Measurements from ENCODE around the gene EFCC1.

The EFCC1 gene

GRCh38 chr3:128994581-128995546 lies 6.2 kb upstream of the EFCC1 start:
- peak in 1 of 3 donors; percentile 34 for DNase-seq
- Histone ChIP-seq H3K27me3 (replicated peaks in 2 of 5; ENCODE audit: control insufficient read depth in 4 of 5, insufficient read depth in 5 of 5, low read length in 4 of 5) (no peaks in the 10 kb centered on the region), H3K9me3 (ENCODE audit: control extremely low read depth in 1 of 5, control insufficient read depth in 4 of 5, insufficient read depth in 2 of 5, low read depth in 1 of 5, low read length in 4 of 5) (no peaks in the 10 kb centered on the region), H3K27ac (ENCODE audit: insufficient read depth in 1 of 2, low read depth in 1 of 2, low read length in 2 of 2, poor library complexity in 1 of 2, severe bottlenecking in 2 of 2) (no peak overlapping the region), H3K36me3 (ENCODE audit: control insufficient read depth in 4 of 4, insufficient read depth in 4 of 4, low read length in 3 of 4) (no peaks in the 10 kb centered on the region), H3K4me3 (ENCODE audit: control insufficient read depth in 1 of 7, extremely low read depth in 1 of 7, insufficient read depth in 4 of 7, low read depth in 2 of 7, low read length in 6 of 7) (peak overlapping the region in 4 of 7 experiments; percentile 12 to 76 (median 46)), H3K4me1 (ENCODE audit: control extremely low read depth in 1 of 4, control insufficient read depth in 4 of 4, insufficient read depth in 4 of 4, low read length in 3 of 4) (peaks cover 17 to 63% (median 51%) of the 10 kb centered on the region in 4 experiments)
- CTCF ChIA-PET: interaction anchor here (1.1 to 16.5 kb wide), 9 partner anchors 9 to 251 kb away, joined by 3 to 195 read pairs (median 5); no protein-coding TSS in a partner anchor
- WGBS (ENCODE audit: insufficient coverage): 85% methylated on average over 19 of the region's 19 CpGs
- POLR2A ChIA-PET: no interaction called here

DNA sequence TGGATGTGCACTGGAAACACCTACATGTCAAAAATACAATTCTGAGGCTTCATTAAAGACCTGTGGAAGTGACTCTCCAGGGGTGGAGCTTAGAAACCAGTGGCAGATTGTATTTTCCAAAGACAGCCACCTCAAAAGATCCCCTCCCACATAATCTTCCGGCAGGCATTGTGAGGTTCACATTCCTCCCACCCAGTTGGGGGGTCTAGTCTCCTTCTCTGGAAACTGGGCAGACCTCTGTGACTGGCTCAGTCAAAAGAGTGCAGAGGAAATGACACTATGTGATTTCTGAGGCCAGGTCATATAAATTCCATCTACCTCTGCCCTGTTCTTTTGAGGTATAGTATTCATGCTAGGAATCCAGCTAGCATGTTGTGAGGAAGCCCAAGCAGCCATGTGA lies 5.4 kb upstream of the EFCC1 start:
- no peaks in the 10 kb centered on the region for H3K9me3 ChIP-seq (ENCODE audit: control extremely low read depth in 1 of 5, control insufficient read depth in 4 of 5, insufficient read depth in 2 of 5, low read depth in 1 of 5, low read length in 4 of 5)
- H3K27me3 ChIP-seq (replicated peaks in 2 of 5; ENCODE audit: control insufficient read depth in 4 of 5, insufficient read depth in 5 of 5, low read length in 4 of 5): no peaks in the 10 kb centered on the region
- H3K4me3 ChIP-seq (ENCODE audit: control insufficient read depth in 1 of 7, extremely low read depth in 1 of 7, insufficient read depth in 4 of 7, low read depth in 2 of 7, low read length in 6 of 7): no peak overlapping the region
- H3K36me3 ChIP-seq (ENCODE audit: control insufficient read depth in 4 of 4, insufficient read depth in 4 of 4, low read length in 3 of 4): no peaks in the 10 kb centered on the region
- no peak overlapping the region for H3K27ac ChIP-seq (ENCODE audit: insufficient read depth in 1 of 2, low read depth in 1 of 2, low read length in 2 of 2, poor library complexity in 1 of 2, severe bottlenecking in 2 of 2)
- WGBS (ENCODE audit: insufficient coverage): 86% methylated on average over 1 of the region's 1 CpG
- no peak for DNase-seq
- ChIA-PET POLR2A (no interaction called here), CTCF (interaction anchor here (1.3 to 16.5 kb wide), 6 partner anchors 8 to 58 kb away, joined by 4 to 195 read pairs (median 11); no protein-coding TSS in a partner anchor)
- H3K4me1 ChIP-seq (ENCODE audit: control extremely low read depth in 1 of 4, control insufficient read depth in 4 of 4, insufficient read depth in 4 of 4, low read length in 3 of 4): peaks cover 17 to 71% (median 55%) of the 10 kb centered on the region in 4 experiments

DNA sequence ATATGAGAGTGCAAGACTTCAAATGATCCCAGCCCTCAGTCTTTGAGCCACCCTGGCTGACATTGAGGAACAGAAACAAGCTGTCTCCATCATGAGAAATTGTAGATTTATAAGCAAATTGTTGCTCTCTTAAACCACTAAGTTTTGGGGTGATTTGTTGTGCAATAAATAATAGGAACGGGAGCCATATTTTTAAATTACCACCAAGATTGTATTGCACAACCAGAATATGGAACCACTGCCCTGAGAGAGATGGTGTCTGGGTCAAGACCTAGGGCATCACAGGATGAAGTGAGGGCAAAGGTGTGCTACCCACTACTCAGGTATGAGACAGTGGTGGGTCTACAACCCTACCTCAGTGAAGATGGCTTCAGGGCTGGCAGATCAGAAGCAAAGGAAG lies 4.9 kb upstream of the EFCC1 start:
- H3K4me3 ChIP-seq (ENCODE audit: control insufficient read depth in 1 of 7, extremely low read depth in 1 of 7, insufficient read depth in 4 of 7, low read depth in 2 of 7, low read length in 6 of 7): no peak overlapping the region
- no peak for DNase-seq
- no peaks in the 10 kb centered on the region for H3K27me3 ChIP-seq (replicated peaks in 2 of 5; ENCODE audit: control insufficient read depth in 4 of 5, insufficient read depth in 5 of 5, low read length in 4 of 5)
- POLR2A ChIA-PET: no interaction called here
- WGBS (ENCODE audit: insufficient coverage): no CpG with 5 or more reads among the region's 1 CpG
- H3K36me3 ChIP-seq (ENCODE audit: control insufficient read depth in 4 of 4, insufficient read depth in 4 of 4, low read length in 3 of 4): no peaks in the 10 kb centered on the region
- no peaks in the 10 kb centered on the region for H3K9me3 ChIP-seq (ENCODE audit: control extremely low read depth in 1 of 5, control insufficient read depth in 4 of 5, insufficient read depth in 2 of 5, low read depth in 1 of 5, low read length in 4 of 5)
- CTCF ChIA-PET: interaction anchor here (1.2 to 16.5 kb wide), 6 partner anchors 8 to 57 kb away, joined by 3 to 195 read pairs (median 6); no protein-coding TSS in a partner anchor
- no peak overlapping the region for H3K27ac ChIP-seq (ENCODE audit: insufficient read depth in 1 of 2, low read depth in 1 of 2, low read length in 2 of 2, poor library complexity in 1 of 2, severe bottlenecking in 2 of 2)
- H3K4me1 ChIP-seq (ENCODE audit: control extremely low read depth in 1 of 4, control insufficient read depth in 4 of 4, insufficient read depth in 4 of 4, low read length in 3 of 4): peaks cover 17 to 76% (median 60%) of the 10 kb centered on the region in 4 experiments

DNA sequence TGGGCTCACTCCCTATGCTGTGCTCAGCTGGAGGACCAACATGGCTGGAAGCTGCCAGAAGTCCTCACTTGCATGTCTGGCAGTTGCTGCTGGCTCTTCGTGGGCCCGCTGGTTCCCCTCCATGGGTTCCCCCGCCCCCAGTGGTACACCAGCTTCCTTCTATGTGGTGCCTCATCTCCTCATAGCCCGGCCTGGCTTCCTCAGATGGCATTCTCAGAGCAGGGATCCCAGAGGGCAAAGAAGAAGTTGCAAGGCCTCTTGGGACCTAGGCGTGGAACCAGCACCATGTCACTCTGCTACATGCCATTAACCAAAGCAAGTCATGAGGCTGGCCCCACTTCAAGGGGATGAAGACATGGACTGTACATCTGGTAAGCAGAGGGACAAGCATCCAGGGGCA lies 4.4 kb upstream of the EFCC1 start:
- CTCF ChIA-PET: interaction anchor here (0.8 to 16.5 kb wide), 4 partner anchors 9 to 57 kb away, joined by 3 to 195 read pairs (median 6); no protein-coding TSS in a partner anchor
- Histone ChIP-seq H3K4me1 (ENCODE audit: control extremely low read depth in 1 of 4, control insufficient read depth in 4 of 4, insufficient read depth in 4 of 4, low read length in 3 of 4) (peaks cover 17 to 79% (median 63%) of the 10 kb centered on the region in 4 experiments), H3K9me3 (ENCODE audit: control extremely low read depth in 1 of 5, control insufficient read depth in 4 of 5, insufficient read depth in 2 of 5, low read depth in 1 of 5, low read length in 4 of 5) (no peaks in the 10 kb centered on the region), H3K27ac (ENCODE audit: insufficient read depth in 1 of 2, low read depth in 1 of 2, low read length in 2 of 2, poor library complexity in 1 of 2, severe bottlenecking in 2 of 2) (no peak overlapping the region), H3K36me3 (ENCODE audit: control insufficient read depth in 4 of 4, insufficient read depth in 4 of 4, low read length in 3 of 4) (no peaks in the 10 kb centered on the region), H3K4me3 (ENCODE audit: control insufficient read depth in 1 of 7, extremely low read depth in 1 of 7, insufficient read depth in 4 of 7, low read depth in 2 of 7, low read length in 6 of 7) (no peak overlapping the region), H3K27me3 (replicated peaks in 2 of 5; ENCODE audit: control insufficient read depth in 4 of 5, insufficient read depth in 5 of 5, low read length in 4 of 5) (no peaks in the 10 kb centered on the region)
- 40% methylated on average over 4 of the region's 5 CpGs for WGBS (ENCODE audit: insufficient coverage)
- POLR2A ChIA-PET: no interaction called here
- DNase-seq: peak in 2 of 3 donors; percentile 56 to 57

DNA sequence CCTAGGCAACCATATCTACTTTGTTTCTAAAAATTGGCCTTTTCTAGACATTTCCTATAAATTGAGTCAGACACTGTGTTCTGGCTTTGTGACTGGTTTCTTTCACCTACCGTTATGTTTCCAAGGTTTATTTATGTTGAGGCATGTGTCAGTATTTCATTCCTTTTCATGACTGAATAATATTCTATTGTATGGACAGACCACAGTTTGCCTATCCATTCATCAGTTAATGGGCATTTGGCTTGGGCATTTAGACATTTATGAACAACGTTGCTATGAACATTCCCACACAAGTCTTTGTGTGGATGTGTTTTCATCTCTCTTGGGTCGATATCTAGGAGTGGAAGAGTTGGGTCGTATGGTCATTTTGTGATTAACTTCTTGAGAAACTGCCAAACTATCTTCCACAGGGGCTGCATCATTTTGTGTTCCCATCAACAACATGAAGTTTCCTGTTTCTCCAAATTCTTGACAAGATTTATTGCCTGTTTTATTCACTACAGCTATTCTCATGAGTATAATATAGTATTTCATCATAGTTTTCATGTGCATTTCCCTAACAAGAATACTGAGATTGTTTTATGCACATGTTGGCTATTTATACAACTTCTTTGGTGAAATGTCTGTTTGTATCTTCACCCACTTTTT lies 3.5 kb upstream of the EFCC1 start:
- no peak overlapping the region for H3K27ac ChIP-seq (ENCODE audit: insufficient read depth in 1 of 2, low read depth in 1 of 2, low read length in 2 of 2, poor library complexity in 1 of 2, severe bottlenecking in 2 of 2)
- no peaks in the 10 kb centered on the region for H3K9me3 ChIP-seq (ENCODE audit: control extremely low read depth in 1 of 5, control insufficient read depth in 4 of 5, insufficient read depth in 2 of 5, low read depth in 1 of 5, low read length in 4 of 5)
- 100% methylated on average over 1 of the region's 4 CpGs for WGBS (ENCODE audit: insufficient coverage)
- no peaks in the 10 kb centered on the region for H3K36me3 ChIP-seq (ENCODE audit: control insufficient read depth in 4 of 4, insufficient read depth in 4 of 4, low read length in 3 of 4)
- CTCF ChIA-PET: interaction anchor here (0.6 to 16.5 kb wide), 6 partner anchors 8 to 31 kb away, joined by 3 to 195 read pairs (median 4); no protein-coding TSS in a partner anchor
- peak in 2 of 3 donors; percentile 49 to 62 for DNase-seq
- no peak overlapping the region for H3K4me3 ChIP-seq (ENCODE audit: control insufficient read depth in 1 of 7, extremely low read depth in 1 of 7, insufficient read depth in 4 of 7, low read depth in 2 of 7, low read length in 6 of 7)
- POLR2A ChIA-PET: interaction anchor here (1.4 kb wide), 1 partner anchor 18 kb away, joined by 4 read pairs; no protein-coding TSS in a partner anchor
- H3K4me1 ChIP-seq (ENCODE audit: control extremely low read depth in 1 of 4, control insufficient read depth in 4 of 4, insufficient read depth in 4 of 4, low read length in 3 of 4): peaks cover 21 to 87% (median 71%) of the 10 kb centered on the region in 4 experiments
- no peaks in the 10 kb centered on the region for H3K27me3 ChIP-seq (replicated peaks in 2 of 5; ENCODE audit: control insufficient read depth in 4 of 5, insufficient read depth in 5 of 5, low read length in 4 of 5)

- ChIA-PET CTCF (interaction anchor here (0.8 to 16.5 kb wide), 5 partner anchors 9 to 28 kb away, joined by 3 to 195 read pairs (median 6); no protein-coding TSS in a partner anchor), POLR2A (interaction anchor here (1.4 kb wide), 1 partner anchor 17 kb away, joined by 4 read pairs; no protein-coding TSS in a partner anchor)
- H3K36me3 ChIP-seq (ENCODE audit: control insufficient read depth in 4 of 4, insufficient read depth in 4 of 4, low read length in 3 of 4): no peaks in the 10 kb centered on the region
- WGBS (ENCODE audit: insufficient coverage): 0% methylated on average over 2 of the region's 3 CpGs
- H3K9me3 ChIP-seq (ENCODE audit: control extremely low read depth in 1 of 5, control insufficient read depth in 4 of 5, insufficient read depth in 2 of 5, low read depth in 1 of 5, low read length in 4 of 5): no peaks in the 10 kb centered on the region
- no peaks in the 10 kb centered on the region for H3K27me3 ChIP-seq (replicated peaks in 2 of 5; ENCODE audit: control insufficient read depth in 4 of 5, insufficient read depth in 5 of 5, low read length in 4 of 5)
- DNase-seq: peak in 2 of 3 donors; percentile 69 to 71
- peak overlapping the region in 3 of 7 experiments; percentile 8 to 48 (median 16) for H3K4me3 ChIP-seq (ENCODE audit: control insufficient read depth in 1 of 7, extremely low read depth in 1 of 7, insufficient read depth in 4 of 7, low read depth in 2 of 7, low read length in 6 of 7)
- H3K27ac ChIP-seq (ENCODE audit: insufficient read depth in 1 of 2, low read depth in 1 of 2, low read length in 2 of 2, poor library complexity in 1 of 2, severe bottlenecking in 2 of 2): peak overlapping the region in 1 of 2 experiments; percentile 27
- peaks cover 21 to 95% (median 78%) of the 10 kb centered on the region in 4 experiments for H3K4me1 ChIP-seq (ENCODE audit: control extremely low read depth in 1 of 4, control insufficient read depth in 4 of 4, insufficient read depth in 4 of 4, low read length in 3 of 4)
These were observed 2.5 kb upstream of the EFCC1 start for GRCh38 chr3:128998561-128998960.
